Transverse colon (tissue), 3 donors: ENCODE results near the gene MPIG6B.

Experiments used
- CTCF ChIP-seq, 5 experiments: fragments of 200-600 bp in 3 of 5; fragments of 450-650 bp in 2 of 5; sonication (generic) in 3 of 5; IDR thresholded peaks; 1 replicate in 2 of 5; 2 replicates in 3 of 5; pipeline ENCODE4 v1.5.1; 2016 to 2017; ENCODE audit warnings: antibody characterized with exemption in 5 of 5, inconsistent platforms in 3 of 5, mild to moderate bottlenecking in 2 of 5, moderate library complexity in 1 of 5
- POLR2A ChIP-seq: fragments of 450-650 bp; IDR thresholded peaks from one replicate; pipeline ENCODE4 v1.6.1; 2016; ENCODE audit warnings: antibody characterized with exemption, mild to moderate bottlenecking, moderate library complexity

- no peak for TF ChIP-seq CTCF (IDR thresholded peaks at IDR 0.05)
- TF ChIP-seq POLR2A, result no peak
These were observed 43.0 kb downstream of the MPIG6B start for GRCh38 chr6:31765910-31766794.
